Measurements from ENCODE around the gene SNTB2.

- TF ChIP-seq, protein P1, sequence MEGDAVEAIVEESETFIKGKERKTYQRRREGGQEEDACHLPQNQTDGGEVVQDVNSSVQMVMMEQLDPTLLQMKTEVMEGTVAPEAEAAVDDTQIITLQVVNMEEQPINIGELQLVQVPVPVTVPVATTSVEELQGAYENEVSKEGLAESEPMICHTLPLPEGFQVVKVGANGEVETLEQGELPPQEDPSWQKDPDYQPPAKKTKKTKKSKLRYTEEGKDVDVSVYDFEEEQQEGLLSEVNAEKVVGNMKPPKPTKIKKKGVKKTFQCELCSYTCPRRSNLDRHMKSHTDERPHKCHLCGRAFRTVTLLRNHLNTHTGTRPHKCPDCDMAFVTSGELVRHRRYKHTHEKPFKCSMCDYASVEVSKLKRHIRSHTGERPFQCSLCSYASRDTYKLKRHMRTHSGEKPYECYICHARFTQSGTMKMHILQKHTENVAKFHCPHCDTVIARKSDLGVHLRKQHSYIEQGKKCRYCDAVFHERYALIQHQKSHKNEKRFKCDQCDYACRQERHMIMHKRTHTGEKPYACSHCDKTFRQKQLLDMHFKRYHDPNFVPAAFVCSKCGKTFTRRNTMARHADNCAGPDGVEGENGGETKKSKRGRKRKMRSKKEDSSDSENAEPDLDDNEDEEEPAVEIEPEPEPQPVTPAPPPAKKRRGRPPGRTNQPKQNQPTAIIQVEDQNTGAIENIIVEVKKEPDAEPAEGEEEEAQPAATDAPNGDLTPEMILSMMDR (IDR thresholded peaks at IDR 0.05): no peak
- TF ChIP-seq POLR2A (IDR thresholded peaks at IDR 0.05): no peak
These were observed 4.1 kb upstream of the SNTB2 start for GRCh38 chr16:69182730-69183416.
